GM21717 (cell line): ENCODE measurements around the gene PPP1R1C.
"Not testable (repeated sequence)": the region's sequence is repeated elsewhere in the genome, so short reads cannot be mapped to it uniquely, and the experiment has no call there.

Source experiments
- ATAC-seq: cut with Tn5 transposase; IDR thresholded peaks from one replicate; pipeline ENCODE4 v1.9.1; 2021; ENCODE audit warnings: mild to moderate bottlenecking, moderate library complexity; ENCODE audit not compliant: unreplicated experiment

The PPP1R1C gene

DNA sequence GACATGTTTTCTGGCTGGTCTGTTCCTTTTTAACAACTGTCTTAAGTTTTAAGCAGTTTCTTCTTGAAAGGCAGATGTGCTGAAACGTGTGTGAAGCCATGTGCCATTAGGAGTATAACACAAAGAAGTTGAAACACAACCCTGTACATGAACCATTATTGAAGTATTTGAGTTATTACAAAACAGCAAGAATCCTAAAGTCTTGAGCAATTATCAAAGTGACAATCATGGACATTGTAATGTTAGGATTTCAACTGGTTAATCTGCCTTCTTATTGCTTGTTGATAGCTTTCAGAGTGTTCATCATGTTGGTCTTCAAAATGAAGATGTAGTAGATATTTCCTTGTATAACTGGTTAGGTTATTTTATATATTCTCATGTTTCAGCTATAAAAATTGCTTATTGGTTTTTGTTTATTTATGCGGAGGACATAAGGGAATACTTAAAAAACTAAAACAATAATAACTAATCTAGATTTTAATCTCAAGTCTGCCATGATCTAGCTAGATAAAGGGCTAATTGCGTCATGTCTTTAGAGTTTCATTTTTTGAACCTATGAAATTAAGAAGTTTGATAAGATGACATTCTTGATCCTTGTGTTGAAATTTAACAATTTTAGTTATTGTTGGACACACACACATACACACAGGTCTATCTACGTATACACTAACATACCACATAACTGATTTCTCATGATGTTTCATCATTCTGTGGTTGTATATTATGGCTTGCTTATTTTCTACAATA is 21.1 kb downstream of the PPP1R1C start:
- ATAC-seq = no peak

DNA sequence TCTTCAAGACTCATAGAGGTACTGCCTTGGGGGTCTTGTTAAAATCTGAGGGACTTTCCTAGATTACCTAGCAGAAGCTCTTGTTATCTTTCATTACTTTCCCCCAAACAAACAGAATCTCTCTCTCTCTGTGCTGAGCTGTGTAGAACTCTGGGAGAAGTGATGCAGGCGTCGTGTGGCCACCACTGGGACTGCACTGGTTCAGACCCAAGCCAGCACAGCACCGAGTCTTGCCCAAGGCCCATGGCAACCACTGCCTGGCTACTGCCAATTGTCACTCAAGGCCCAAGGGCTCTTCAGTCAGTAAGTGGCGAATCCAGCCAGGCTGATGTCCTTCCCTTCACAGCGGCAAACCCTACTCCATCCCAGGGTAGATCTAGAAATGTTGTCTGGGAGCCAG is 28.6 kb downstream of the PPP1R1C start:
- no peak for ATAC-seq

DNA sequence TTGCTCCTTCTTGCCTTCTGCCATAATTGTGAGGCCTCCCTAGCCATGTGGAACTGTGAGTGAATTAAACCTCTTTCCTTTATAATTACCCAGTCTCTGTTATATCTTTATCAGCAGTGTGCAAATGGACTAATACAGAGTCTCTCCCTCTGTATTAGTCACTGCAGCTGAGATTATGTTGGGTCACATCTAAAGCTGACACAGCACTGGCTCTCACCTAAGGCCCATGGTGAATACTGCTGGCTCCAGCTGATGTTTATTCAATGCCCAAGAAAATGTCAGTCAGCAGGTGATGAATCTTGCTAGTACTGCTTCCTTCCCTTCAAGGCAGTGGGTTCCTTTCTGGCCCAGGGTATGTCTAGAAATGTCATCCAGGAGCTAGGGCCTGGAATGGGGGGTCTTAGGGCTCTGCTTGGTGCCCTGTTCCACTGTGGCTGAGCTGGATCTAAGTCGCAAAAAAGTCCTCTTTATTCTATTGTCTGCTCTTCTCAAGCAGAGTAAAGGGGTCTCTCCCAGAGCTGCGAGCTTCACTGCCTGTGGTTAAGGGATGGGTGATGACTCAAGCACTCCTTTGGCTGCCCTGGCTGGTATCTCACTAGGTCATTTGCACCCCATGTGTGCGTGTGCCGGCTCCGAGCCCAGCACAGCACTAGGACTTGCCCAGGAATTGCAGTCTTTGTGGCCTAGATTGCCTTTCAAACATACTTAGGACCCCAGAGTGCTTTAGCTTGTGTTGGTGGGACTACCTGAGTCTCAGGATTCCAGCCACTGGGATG is 29.9 kb downstream of the PPP1R1C start:
- no peak for ATAC-seq

DNA sequence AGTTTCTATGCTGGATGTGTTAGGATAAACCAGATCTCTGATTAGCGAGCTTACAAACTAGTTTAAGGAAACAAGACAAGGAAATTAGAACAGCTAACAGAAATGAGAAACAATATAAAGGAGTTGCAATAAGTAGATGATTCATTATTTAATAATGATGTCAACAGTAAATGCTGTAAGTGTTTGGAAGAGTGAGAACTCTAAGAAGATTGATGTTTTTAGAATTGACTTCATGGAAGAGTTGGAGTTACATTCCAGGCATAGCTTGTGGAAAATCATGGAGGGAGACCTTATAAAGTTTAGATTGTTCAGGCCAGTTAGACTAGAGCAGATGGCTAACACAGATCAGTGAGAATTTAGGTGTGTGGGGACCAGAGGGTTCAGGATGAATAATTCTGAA is 32.6 kb downstream of the PPP1R1C start:
- no peak for ATAC-seq

GRCh38 chr2:182019731-182020130 is 34.1 kb downstream of the PPP1R1C start:
- ATAC-seq = no peak

DNA sequence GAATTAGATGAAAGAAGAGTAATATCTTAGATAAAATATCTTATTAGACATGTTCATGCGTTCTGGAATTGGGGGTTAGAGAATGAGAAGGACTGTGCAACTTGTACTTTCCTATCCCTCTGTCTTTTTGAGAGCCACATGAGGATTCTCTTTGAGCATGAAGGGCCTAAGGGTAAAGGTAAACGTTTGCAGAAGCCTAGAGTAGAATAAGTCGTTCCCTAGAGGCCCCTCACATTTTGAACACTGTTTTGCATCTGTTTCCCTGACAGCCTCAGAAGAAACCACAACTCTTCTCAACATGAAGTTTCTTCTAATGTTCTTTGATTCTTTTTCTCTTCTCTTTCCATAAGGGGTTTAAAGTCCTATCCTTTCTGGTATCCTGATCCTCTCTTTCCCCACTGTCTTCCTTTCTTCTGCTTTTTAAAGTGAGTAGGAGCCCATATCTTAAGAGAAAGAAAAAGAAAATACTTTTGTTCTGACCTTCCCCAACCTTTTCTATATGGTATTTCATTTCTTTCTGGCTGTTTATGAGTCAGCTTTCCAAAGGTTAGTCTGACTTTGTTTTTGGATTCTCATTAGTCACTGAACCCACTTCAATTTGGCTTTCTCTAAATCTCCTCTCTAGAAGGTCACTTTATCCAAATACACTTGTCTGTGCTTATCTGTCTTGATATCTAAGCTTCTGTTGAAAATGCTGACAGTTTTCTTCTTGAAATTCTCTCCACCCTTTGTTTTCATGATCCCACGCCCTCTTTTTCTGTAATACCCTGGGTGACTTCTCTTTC is 34.8 kb downstream of the PPP1R1C start:
- ATAC-seq = no peak

DNA sequence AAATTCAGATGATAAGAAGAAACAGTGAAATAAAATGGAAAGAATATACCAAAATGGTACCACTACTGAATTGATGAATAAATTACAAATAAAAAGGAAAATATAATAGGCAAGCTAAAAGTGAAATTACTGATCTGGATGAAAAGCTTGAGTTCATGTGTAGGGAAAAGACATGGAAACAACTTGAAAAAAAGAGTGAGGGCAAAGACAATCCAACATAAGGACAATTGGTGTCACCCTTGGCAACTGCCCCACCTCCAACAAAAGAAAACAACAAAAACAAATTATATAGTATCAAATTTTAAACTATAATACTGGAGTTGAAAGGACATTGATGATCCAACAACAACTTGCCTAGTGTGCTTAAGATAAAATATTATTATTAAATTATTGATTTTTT is 37.6 kb downstream of the PPP1R1C start:
- ATAC-seq = no peak

DNA sequence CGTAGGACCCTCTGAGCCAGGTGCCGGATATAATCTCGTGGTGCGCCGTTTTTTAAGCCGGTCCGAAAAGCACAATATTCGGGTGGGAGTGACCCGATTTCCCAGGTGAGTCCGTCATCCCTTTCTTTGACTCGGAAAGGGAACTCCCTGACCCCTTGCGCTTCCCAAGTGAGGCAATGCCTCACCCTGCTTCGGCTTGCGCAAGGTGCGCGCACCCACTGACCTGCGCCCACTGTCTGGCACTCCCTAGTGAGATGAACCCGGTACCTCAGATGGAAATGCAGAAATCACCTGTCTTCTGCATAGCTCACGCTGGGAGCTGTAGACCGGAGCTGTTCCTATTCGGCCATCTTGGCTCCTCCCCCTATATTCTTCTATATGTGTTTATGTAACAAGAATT is 45.2 kb downstream of the PPP1R1C start:
- not testable (repeated sequence) for ATAC-seq

GRCh38 chr2:182031956-182032355 is 46.3 kb downstream of the PPP1R1C start:
- ATAC-seq = no peak

- ATAC-seq = no peak
Measured at GRCh38 chr2:182033449-182033848, 47.8 kb downstream of the PPP1R1C start.

GRCh38 chr2:182038576-182038975 is 52.9 kb downstream of the PPP1R1C start:
- ATAC-seq = no peak

- no peak for ATAC-seq
Measured at GRCh38 chr2:182043021-182043420, 57.4 kb downstream of the PPP1R1C start.

- ATAC-seq = no peak
Measured at GRCh38 chr2:182043861-182044260, 58.2 kb downstream of the PPP1R1C start.

GRCh38 chr2:182047544-182047943 is 61.9 kb downstream of the PPP1R1C start:
- no peak for ATAC-seq

- ATAC-seq = no peak
Measured at GRCh38 chr2:182048088-182048487, 62.4 kb downstream of the PPP1R1C start.

GRCh38 chr2:182048621-182049020 is 63.0 kb downstream of the PPP1R1C start:
- ATAC-seq = no peak

GRCh38 chr2:182049372-182050148 is 63.9 kb downstream of the PPP1R1C start:
- ATAC-seq = no peak

DNA sequence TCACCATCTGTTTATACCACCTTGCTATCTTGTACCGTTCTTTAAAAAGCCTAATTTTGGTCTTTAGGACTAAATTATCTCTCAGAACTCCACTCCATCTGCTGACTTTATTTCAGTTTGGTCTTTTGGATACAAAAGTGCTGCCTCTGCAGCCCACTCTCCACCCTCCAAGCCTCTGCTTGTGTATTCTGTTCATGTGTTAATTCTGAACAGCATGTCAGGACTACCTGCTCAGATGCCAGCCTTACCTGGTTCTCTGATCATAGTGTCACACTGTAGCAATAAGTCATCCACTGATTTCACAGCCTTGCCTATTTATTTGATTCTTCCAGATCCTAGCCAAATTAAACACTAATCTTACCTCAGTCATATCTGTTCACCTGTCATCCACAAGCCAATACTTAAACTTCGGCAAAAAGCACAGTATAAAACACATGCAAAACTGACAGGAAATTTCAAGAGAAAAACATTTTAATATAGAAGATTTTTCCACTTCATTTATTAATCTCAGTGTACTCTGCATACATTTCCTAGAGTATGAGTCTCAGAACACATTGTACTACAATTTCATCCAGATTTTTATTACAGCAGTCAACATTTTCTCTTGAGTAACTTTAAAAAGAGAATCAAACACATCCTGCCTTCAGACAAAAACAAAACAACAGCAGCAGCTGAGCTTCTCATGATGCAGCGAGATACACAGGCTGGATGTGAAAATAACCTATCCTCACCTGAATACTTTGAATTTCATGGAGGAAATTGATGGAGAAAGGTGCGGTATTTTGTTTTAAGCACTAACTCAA is 64.9 kb downstream of the PPP1R1C start:
- no peak for ATAC-seq

- ATAC-seq = no peak
Measured at GRCh38 chr2:182055993-182056392, 70.3 kb downstream of the PPP1R1C start.

- no peak for ATAC-seq
Measured at GRCh38 chr2:182057002-182057401, 71.3 kb downstream of the PPP1R1C start.
